Testis (tissue), 3 donors: ENCODE measurements around the gene SLC35C1. TPM values are rescaled to one million over a fixed set of nuclear protein-coding genes. Genes with fewer than 3 reads are reported as not detected.
"Not testable (repeated sequence)": the region's sequence is repeated elsewhere in the genome, so short reads cannot be mapped to it uniquely, and the experiment has no call there.

Source experiments
- DNase-seq: peaks from one replicate; pipeline ENCODE4 v3.0.0-alpha.2; 2019
- H3K27ac ChIP-seq, 2 donors: fragments of 200-600 bp; sonication (generic); one replicate each; pipeline ENCODE4 v1.5.1; 2019
- H3K27me3 ChIP-seq: fragments of 200-600 bp; sonication (generic); one replicate; pipeline ENCODE4 v1.5.1; 2019
- H3K36me3 ChIP-seq: fragments of 200-600 bp; sonication (generic); one replicate; pipeline ENCODE4 v1.5.1; 2017; ENCODE audit warnings: low read depth; ENCODE audit errors: missing control alignments
- H3K4me1 ChIP-seq: fragments of 200-600 bp; sonication (generic); one replicate; pipeline ENCODE4 v1.5.1; 2019
- H3K4me3 ChIP-seq, 2 donors: fragments of 200-600 bp; sonication (generic); one replicate each; pipeline ENCODE4 v1.5.1; 2017 to 2019
- H3K9me3 ChIP-seq: fragments of 200-600 bp; sonication (generic); one replicate; pipeline ENCODE4 v1.5.1; 2017
- CTCF ChIP-seq, 3 experiments: fragments of 450-650 bp in 2 of 3; fragments of 200-600 bp in 1 of 3; sonication (generic) in 1 of 3; IDR thresholded peaks; one replicate each; pipeline ENCODE4 v1.5.1; 2016 to 2019; ENCODE audit warnings: antibody characterized with exemption in 3 of 3, mild to moderate bottlenecking in 2 of 3, moderate library complexity in 1 of 3
- POLR2A ChIP-seq: fragments of 450-650 bp; IDR thresholded peaks from one replicate; pipeline ENCODE4 v1.6.1; 2017; ENCODE audit warnings: antibody characterized with exemption, mild to moderate bottlenecking, moderate library complexity
- WGBS, 2 donors: methylation state at CpG; one replicate each; pipeline ENCODE4 v1.1.5; 2018; 5-methylcytosine and 5-hydroxymethylcytosine counted together
- intact Hi-C: fragments of 100-400 bp; cut with DNase I; formaldehyde crosslinking; loops from one replicate; pipeline ENCODE4 v1.15.1; 2023; ENCODE audit warnings: low total_unique reads
- polyA plus RNA-seq: library from polyadenylated mRNA; stranded (reverse); fragments of 350-450 nt; fragmentation: Illumina TruSeq; extraction: RNeasy Lipid Tissue Mini Kit (QIAGEN cat#74804); gene quantifications from one replicate; pipeline ENCODE4 v1.2.3, GENCODE V29; 2014; ENCODE audit warnings: low read depth, low replicate concordance; ENCODE audit not compliant: insufficient read depth
- total RNA-seq, 2 donors: library from RNA; depleted of rRNA; stranded (reverse); fragments of >200 nt; gene quantifications; one replicate each; pipeline ENCODE4 v1.2.3, GENCODE V29; 2016

The SLC35C1 gene
- total and polyA plus RNA-seq, 3 donors from 2014 or later, result 10.4 to 15.7 (median 12.9) TPM

- H3K9me3 ChIP-seq, result no peaks in the 10 kb centered on the region
- H3K27ac ChIP-seq, result no peak overlapping the region
- H3K4me3 ChIP-seq, result no peak overlapping the region
- TF ChIP-seq CTCF (IDR thresholded peaks at IDR 0.05) (no peak), POLR2A (no peak)
- no peaks in the 10 kb centered on the region for H3K27me3 ChIP-seq
- intact Hi-C loops, result no loop called here
- DNase-seq, result no peak
- no peaks in the 10 kb centered on the region for H3K36me3 ChIP-seq
- WGBS, 2 donors, result 91% methylated on average over 6 of the region's 6 CpGs
- peaks cover 5% of the 10 kb centered on the region for H3K4me1 ChIP-seq
These were observed 14.1 kb downstream of the SLC35C1 start for GRCh38 chr11:45818961-45819605.

GRCh38 chr11:45820211-45820857 is 15.4 kb downstream of the SLC35C1 start:
- Histone ChIP-seq H3K4me1 (peaks cover 5% of the 10 kb centered on the region), H3K4me3 (no peak overlapping the region), H3K27ac (no peak overlapping the region), H3K36me3 (no peaks in the 10 kb centered on the region), H3K27me3 (no peaks in the 10 kb centered on the region), H3K9me3 (no peaks in the 10 kb centered on the region)
- WGBS, 2 donors, result 89 to 90% methylated on average over 5 of the region's 5 CpGs
- DNase-seq, result no peak
- intact Hi-C loops, result no loop called here
- TF ChIP-seq CTCF (IDR thresholded peaks at IDR 0.05) (no peak), POLR2A (no peak)

- H3K4me3 ChIP-seq, DNase-seq, intact Hi-C loops, H3K4me1 ChIP-seq, H3K9me3 ChIP-seq, H3K27ac ChIP-seq, H3K36me3 ChIP-seq, H3K27me3 ChIP-seq: not testable (repeated sequence)
- 80 to 86% methylated on average over 6 to 7 of the region's 7 CpGs for WGBS, 2 donors
These were observed 21.5 kb downstream of the SLC35C1 start for GRCh38 chr11:45826492-45826891.

- H3K4me1 ChIP-seq, result peaks cover 5% of the 10 kb centered on the region
- intact Hi-C loops, result no loop called here
- no peaks in the 10 kb centered on the region for H3K9me3 ChIP-seq
- no peak for DNase-seq
- H3K4me3 ChIP-seq, result no peak overlapping the region
- H3K27ac ChIP-seq, result no peak overlapping the region
- no peak for TF ChIP-seq CTCF (IDR thresholded peaks at IDR 0.05)
- no peak for TF ChIP-seq POLR2A
- 96 to 99% methylated on average over 4 of the region's 4 CpGs for WGBS, 2 donors
- H3K36me3 ChIP-seq, result no peaks in the 10 kb centered on the region
- H3K27me3 ChIP-seq, result no peaks in the 10 kb centered on the region
These were observed 22.2 kb downstream of the SLC35C1 start for GRCh38 chr11:45827123-45827522.

GRCh38 chr11:45828996-45829395 is 24.0 kb downstream of the SLC35C1 start:
- no peaks in the 10 kb centered on the region for H3K27me3 ChIP-seq
- no peaks in the 10 kb centered on the region for H3K9me3 ChIP-seq
- H3K4me1 ChIP-seq, result peaks cover 1% of the 10 kb centered on the region
- H3K4me3 ChIP-seq, result no peak overlapping the region
- TF ChIP-seq CTCF (IDR thresholded peaks at IDR 0.05) (no peak), POLR2A (no peak)
- H3K36me3 ChIP-seq, result no peaks in the 10 kb centered on the region
- DNase-seq, result no peak
- WGBS, 2 donors, result 82 to 83% methylated on average over 4 of the region's 4 CpGs
- no peak overlapping the region for H3K27ac ChIP-seq
- intact Hi-C loops, result no loop called here
